DND-41 (cell line): ENCODE results near the gene HDDC2.

ENCODE experiments used
- EZH2 ChIP-seq: IDR thresholded peaks from 3 replicates; pipeline ENCODE4 v1.6.1; 2012; ENCODE audit warnings: borderline replicate concordance, low read depth, mild to moderate bottlenecking, moderate library complexity, low read length, inconsistent platforms; ENCODE audit not compliant: severe bottlenecking
- TF ChIP-seq, protein P1 (sequence below): IDR thresholded peaks from 2 replicates; pipeline ENCODE4 v1.5.1; 2012; ENCODE audit warnings: borderline replicate concordance, low read length, moderate library complexity, mild to moderate bottlenecking; ENCODE audit not compliant: poor library complexity, severe bottlenecking; ENCODE audit errors: extremely low read depth

DNA sequence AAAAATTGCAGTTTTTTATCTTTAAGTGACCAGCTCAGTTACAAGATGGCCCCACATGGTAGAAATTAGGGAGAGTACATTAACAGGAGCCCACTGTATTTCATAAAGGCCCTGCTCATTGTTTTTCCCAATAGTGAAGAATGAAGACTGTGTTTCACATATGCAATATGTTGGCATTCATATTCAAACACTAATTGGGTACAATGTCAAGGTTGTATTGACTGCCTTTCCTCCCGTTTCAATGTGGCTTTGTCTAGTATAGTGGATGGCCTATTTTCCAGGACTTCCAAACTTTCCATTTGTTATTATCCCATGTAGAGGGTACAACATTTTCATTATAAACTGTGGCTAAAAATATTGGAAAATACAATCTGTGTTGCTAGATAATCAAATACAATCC is 51.3 kb downstream of the HDDC2 start:
- TF ChIP-seq, protein P1, sequence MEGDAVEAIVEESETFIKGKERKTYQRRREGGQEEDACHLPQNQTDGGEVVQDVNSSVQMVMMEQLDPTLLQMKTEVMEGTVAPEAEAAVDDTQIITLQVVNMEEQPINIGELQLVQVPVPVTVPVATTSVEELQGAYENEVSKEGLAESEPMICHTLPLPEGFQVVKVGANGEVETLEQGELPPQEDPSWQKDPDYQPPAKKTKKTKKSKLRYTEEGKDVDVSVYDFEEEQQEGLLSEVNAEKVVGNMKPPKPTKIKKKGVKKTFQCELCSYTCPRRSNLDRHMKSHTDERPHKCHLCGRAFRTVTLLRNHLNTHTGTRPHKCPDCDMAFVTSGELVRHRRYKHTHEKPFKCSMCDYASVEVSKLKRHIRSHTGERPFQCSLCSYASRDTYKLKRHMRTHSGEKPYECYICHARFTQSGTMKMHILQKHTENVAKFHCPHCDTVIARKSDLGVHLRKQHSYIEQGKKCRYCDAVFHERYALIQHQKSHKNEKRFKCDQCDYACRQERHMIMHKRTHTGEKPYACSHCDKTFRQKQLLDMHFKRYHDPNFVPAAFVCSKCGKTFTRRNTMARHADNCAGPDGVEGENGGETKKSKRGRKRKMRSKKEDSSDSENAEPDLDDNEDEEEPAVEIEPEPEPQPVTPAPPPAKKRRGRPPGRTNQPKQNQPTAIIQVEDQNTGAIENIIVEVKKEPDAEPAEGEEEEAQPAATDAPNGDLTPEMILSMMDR: no peak
- no peak for TF ChIP-seq EZH2
